H1 (cell line): Measurements from ENCODE around the gene ELAVL2. TPM values are rescaled to one million over a fixed set of nuclear protein-coding genes. Genes with fewer than 3 reads are reported as not detected.

ENCODE experiments used
- CTCF ChIA-PET: fragments of 300-600 bp; sonication (Branson Sonifier 250); formaldehyde crosslinking; loops from one replicate; lab custom pipeline; 2021; ENCODE audit not compliant: partially characterized antibody; lab: Charles Lee
- POLR2A ChIA-PET: fragments of 300-600 bp; sonication (Branson Sonifier 250); formaldehyde crosslinking; loops from one replicate; lab custom pipeline; 2021; ENCODE audit warnings: inconsistent platforms; ENCODE audit not compliant: partially characterized antibody; lab: Charles Lee
- DNase-seq, 2 experiments: peaks; one replicate each; pipeline versions ENCODE4 v3.0.0 to v3.0.0-alpha.2; 2010 to 2022; ENCODE audit warnings: low spot score in 2 of 2, low read depth in 1 of 2, mixed read lengths in 1 of 2
- FAIRE-seq: peaks from 2 replicates; lab custom pipeline; 2011; peaks lifted over from hg19 to GRCh38; lab: Jason Lieb, UNC
- H2AFZ ChIP-seq: 2 replicates; pipeline ENCODE4 v1.8.1; 2012; ENCODE audit warnings: low read length, inconsistent platforms
- H2AK5ac ChIP-seq: 2 replicates; pipeline ENCODE4 v1.6.1; 2013; ENCODE audit warnings: low read depth, low read length
- H2BK120ac ChIP-seq: replicated peaks from 2 replicates; pipeline ENCODE3; 2013; ENCODE audit warnings: low read depth, low read length, inconsistent platforms
- H2BK12ac ChIP-seq: 2 replicates; pipeline ENCODE4 v1.6.1; 2013; ENCODE audit warnings: low read depth, low read length
- H2BK15ac ChIP-seq: 2 replicates; pipeline ENCODE4 v1.6.1; 2013; ENCODE audit warnings: low read length
- H2BK20ac ChIP-seq: 2 replicates; pipeline ENCODE4 v1.6.1; 2013; ENCODE audit warnings: low read length
- H2BK5ac ChIP-seq: 2 replicates; pipeline ENCODE4 v1.6.1; 2013; ENCODE audit warnings: low read depth, low read length
- H3K14ac ChIP-seq: 2 replicates; pipeline ENCODE4 v1.6.1; 2013; ENCODE audit warnings: inconsistent platforms; ENCODE audit not compliant: insufficient read length
- H3K18ac ChIP-seq: 2 replicates; pipeline ENCODE4 v1.6.1; 2013; ENCODE audit warnings: low read length; ENCODE audit errors: extremely low read depth
- H3K23ac ChIP-seq: 2 replicates; pipeline ENCODE4 v1.6.1; 2013; ENCODE audit warnings: inconsistent platforms; ENCODE audit not compliant: insufficient read length
- H3K23me2 ChIP-seq: 2 replicates; pipeline ENCODE4 v1.6.1; 2013; ENCODE audit warnings: low read depth, low read length
- H3K27ac ChIP-seq: 2 replicates; pipeline ENCODE4 v1.6.1; 2011; ENCODE audit warnings: low read depth, low read length, inconsistent platforms
- H3K27me3 ChIP-seq, 4 experiments: replicated peaks in 1 of 4; 1 replicate in 1 of 4; 2 replicates in 3 of 4; pipeline versions ENCODE4 v1.6.1 to v1.8.1; 2011 to 2013; ENCODE audit warnings: low read length in 3 of 4, mild to moderate bottlenecking in 3 of 4, inconsistent platforms in 2 of 4, mixed read lengths in 2 of 4, moderate library complexity in 1 of 4; ENCODE audit not compliant: control insufficient read depth in 3 of 4, insufficient read depth in 3 of 4; ENCODE audit errors: extremely low read depth in 1 of 4
- H3K36me3 ChIP-seq, 4 experiments: 2 replicates each; pipeline versions ENCODE4 v1.6.1 to v1.8.1; 2011 to 2013; ENCODE audit warnings: mild to moderate bottlenecking in 4 of 4, low read length in 3 of 4, moderate library complexity in 2 of 4, control low read depth in 1 of 4, inconsistent platforms in 1 of 4; ENCODE audit not compliant: insufficient read depth in 4 of 4, control insufficient read depth in 2 of 4
- H3K4ac ChIP-seq: replicated peaks from 2 replicates; pipeline ENCODE3; 2013; ENCODE audit warnings: low read length, low read depth, mixed read lengths, inconsistent platforms; ENCODE audit not compliant: insufficient read length
- H3K4me1 ChIP-seq, 4 experiments: replicated peaks in 1 of 4; 1 replicate in 1 of 4; 2 replicates in 3 of 4; pipeline versions ENCODE4 v1.6.1 to v1.8.1; 2011 to 2013; ENCODE audit warnings: low read length in 3 of 4, inconsistent platforms in 2 of 4, mixed read lengths in 1 of 4; ENCODE audit not compliant: insufficient read depth in 4 of 4, control insufficient read depth in 3 of 4
- H3K4me2 ChIP-seq, 2 experiments: 2 replicates each; pipeline versions ENCODE4 v1.6.1 to v1.8.1; 2011 to 2013; ENCODE audit warnings: low read depth in 2 of 2, low read length in 2 of 2, control low read depth in 1 of 2, inconsistent platforms in 1 of 2, mild to moderate bottlenecking in 1 of 2; ENCODE audit not compliant: insufficient read depth in 1 of 2
- H3K4me3 ChIP-seq, 4 experiments: fragments of 200-600, 300-600 bp in 1 of 4; sonication (generic), shearing (Covaris generic), sonication (Bioruptor Twin) in 1 of 4; 2 replicates each; pipeline versions ENCODE4 v1.5.1 to v1.8.1; 2011 to 2016; ENCODE audit warnings: low read length in 4 of 4, low read depth in 3 of 4, control low read depth in 2 of 4, inconsistent platforms in 2 of 4, mild to moderate bottlenecking in 2 of 4, mixed read lengths in 1 of 4, moderate library complexity in 1 of 4; ENCODE audit not compliant: insufficient read depth in 2 of 4; ENCODE audit errors: extremely low read depth in 1 of 4
- H3K56ac ChIP-seq: replicated peaks from 2 replicates; pipeline ENCODE3; 2013; ENCODE audit warnings: low read depth, mild to moderate bottlenecking, mixed read lengths, low read length, inconsistent platforms; ENCODE audit not compliant: insufficient read length
- H3K79me1 ChIP-seq: 2 replicates; pipeline ENCODE4 v1.6.1; 2013; ENCODE audit warnings: low read depth, low read length, control low read depth
- H3K79me2 ChIP-seq, 2 experiments: 2 replicates each; pipeline versions ENCODE4 v1.6.1 to v1.8.1; 2012 to 2013; ENCODE audit warnings: low read length in 2 of 2, mild to moderate bottlenecking in 2 of 2, inconsistent platforms in 1 of 2; ENCODE audit not compliant: insufficient read depth in 2 of 2, control insufficient read depth in 1 of 2
- H3K9ac ChIP-seq, 4 experiments: replicated peaks in 1 of 4; 1 replicate in 1 of 4; 2 replicates in 3 of 4; pipeline versions ENCODE4 v1.6.1 to v1.8.1; 2011 to 2013; ENCODE audit warnings: low read depth in 3 of 4, low read length in 3 of 4, control low read depth in 2 of 4, mild to moderate bottlenecking in 2 of 4, moderate library complexity in 2 of 4, inconsistent platforms in 1 of 4; ENCODE audit errors: extremely low read depth in 1 of 4
- H3K9me3 ChIP-seq, 2 experiments: 2 replicates each; pipeline versions ENCODE4 v1.6.1 to v1.8.1; 2012 to 2013; ENCODE audit warnings: mild to moderate bottlenecking in 2 of 2, moderate library complexity in 2 of 2, control low read depth in 1 of 2, inconsistent platforms in 1 of 2, low read depth in 1 of 2, low read length in 1 of 2, mixed read lengths in 1 of 2; ENCODE audit not compliant: insufficient read depth in 2 of 2
- H4K20me1 ChIP-seq, 2 experiments: replicated peaks in 1 of 2; 2 replicates each; pipeline versions ENCODE3 to v1.8.1; 2011 to 2013; ENCODE audit warnings: inconsistent platforms in 2 of 2, low read length in 2 of 2, mild to moderate bottlenecking in 1 of 2; ENCODE audit not compliant: insufficient read depth in 2 of 2, control insufficient read depth in 1 of 2
- H4K5ac ChIP-seq: 2 replicates; pipeline ENCODE4 v1.6.1; 2013; ENCODE audit warnings: low read length, low read depth, mixed read lengths, inconsistent platforms; ENCODE audit not compliant: insufficient read length
- H4K8ac ChIP-seq: 2 replicates; pipeline ENCODE4 v1.8.0; 2013; ENCODE audit warnings: mild to moderate bottlenecking, moderate library complexity, low read length, inconsistent platforms; ENCODE audit not compliant: insufficient read depth; ENCODE audit errors: extremely low read depth
- H4K91ac ChIP-seq: replicated peaks from 2 replicates; pipeline ENCODE3; 2013; ENCODE audit warnings: low read length, mixed read lengths, inconsistent platforms; ENCODE audit not compliant: insufficient read length
- ATF2 ChIP-seq: IDR thresholded peaks from 2 replicates; pipeline ENCODE4 v1.6.1; 2012; ENCODE audit warnings: low read length, inconsistent platforms
- BACH1 ChIP-seq: IDR thresholded peaks from 2 replicates; pipeline ENCODE4 v1.6.1; 2012; ENCODE audit warnings: low read length, improper control_type of control experiment
- CHD2 ChIP-seq: IDR thresholded peaks from 2 replicates; pipeline ENCODE4 v1.6.1; 2012; ENCODE audit warnings: low read length, improper control_type of control experiment
- CREB1 ChIP-seq: IDR thresholded peaks from 2 replicates; pipeline ENCODE4 v1.6.1; 2012; ENCODE audit warnings: inconsistent platforms
- EZH2 ChIP-seq: fragments of 200-600 bp; sonication (generic); IDR thresholded peaks from 2 replicates; pipeline ENCODE4 v1.7.1; 2012; ENCODE audit warnings: low read depth, mild to moderate bottlenecking, moderate library complexity, low read length, inconsistent platforms; ENCODE audit not compliant: severe bottlenecking
- JUN ChIP-seq: IDR thresholded peaks from 2 replicates; pipeline ENCODE4 v1.6.1; 2011; ENCODE audit warnings: low read depth, mild to moderate bottlenecking, improper control_type of control experiment, low read length
- JUND ChIP-seq: IDR thresholded peaks from 2 replicates; pipeline ENCODE4 v1.6.1; 2011; ENCODE audit warnings: mild to moderate bottlenecking, improper control_type of control experiment, low read length
- NANOG ChIP-seq: IDR thresholded peaks from 2 replicates; pipeline ENCODE4 v1.6.1; 2011; ENCODE audit warnings: low read length, low read depth, mild to moderate bottlenecking, inconsistent platforms; ENCODE audit not compliant: insufficient read depth, poor library complexity, severe bottlenecking
- NRF1 ChIP-seq: IDR thresholded peaks from 2 replicates; pipeline ENCODE4 v1.6.1; 2011; ENCODE audit warnings: mild to moderate bottlenecking, low read depth, low read length, improper control_type of control experiment
- POLR2AphosphoS5 ChIP-seq: IDR thresholded peaks from 2 replicates; pipeline ENCODE4 v1.6.1; 2011; ENCODE audit warnings: low read depth, low read length
- RNF2 ChIP-seq: fragments of 200-900, 300-1000 bp; sonication (generic); IDR thresholded peaks from 2 replicates; pipeline ENCODE4 v1.7.1; 2016; ENCODE audit warnings: borderline replicate concordance, low read depth, mild to moderate bottlenecking, antibody characterized with exemption, low read length; ENCODE audit not compliant: poor library complexity, severe bottlenecking; ENCODE audit errors: missing control alignments
- SP1 ChIP-seq: IDR thresholded peaks from 2 replicates; pipeline ENCODE4 v1.6.1; 2011; ENCODE audit warnings: low read depth, low read length
- SP2 ChIP-seq: IDR thresholded peaks from 2 replicates; pipeline ENCODE4 v1.6.1; 2012; ENCODE audit warnings: mild to moderate bottlenecking, low read length, inconsistent platforms
- YY1 ChIP-seq: IDR thresholded peaks from 2 replicates; pipeline ENCODE4 v1.6.1; 2011; ENCODE audit warnings: low read depth, mild to moderate bottlenecking, low read length
- WGBS, 2 experiments: shearing (Covaris generic) in 1 of 2; methylation state at CpG; one replicate each; pipeline versions ENCODE4 v1.1.6 to v1.1.7; 2013 to 2015; ENCODE audit warnings: low lambda C conversion rate in 2 of 2, mixed read lengths in 2 of 2, inconsistent platforms in 1 of 2, low coverage in 1 of 2, missing lambda C conversion rate in 1 of 2; ENCODE audit not compliant: insufficient replicate concordance in 2 of 2, insufficient coverage in 1 of 2, insufficient read length in 1 of 2; ENCODE audit errors: extremely low coverage in 1 of 2, missing lambda C conversion rate in 1 of 2; 5-methylcytosine and 5-hydroxymethylcytosine counted together
- polyA plus RNA-seq, 7 experiments: library from polyadenylated mRNA; depleted of rRNA in 3 of 7; stranded (reverse) in 5 of 7; unstranded in 2 of 7; fragments of >200 nt in 5 of 7; fragments of 200-250 nt in 2 of 7; gene quantifications; 1 replicate in 5 of 7; 2 replicates in 1 of 7; 4 replicates in 1 of 7; pipeline versions ENCODE4 v1.2.1 to v1.2.3, GENCODE V29; 2011 to 2013; ENCODE audit warnings: missing spikeins in 2 of 7, mixed read lengths in 2 of 7
- total RNA-seq: library from RNA; stranded (reverse); fragmentation: NEBNext Ultra II Directional; extraction: Animal tissue kit (Norgen Biotek cat#: 25700); gene quantifications from 2 replicates; pipeline ENCODE4 v1.2.1, GENCODE V29; 2021

Gene ELAVL2
- total and polyA plus RNA-seq, 2 of the 8 experiments (the other 6 are each of a cell fraction or from before 2014, with no cell fraction given), result 4.9 to 21.9 TPM

DNA sequence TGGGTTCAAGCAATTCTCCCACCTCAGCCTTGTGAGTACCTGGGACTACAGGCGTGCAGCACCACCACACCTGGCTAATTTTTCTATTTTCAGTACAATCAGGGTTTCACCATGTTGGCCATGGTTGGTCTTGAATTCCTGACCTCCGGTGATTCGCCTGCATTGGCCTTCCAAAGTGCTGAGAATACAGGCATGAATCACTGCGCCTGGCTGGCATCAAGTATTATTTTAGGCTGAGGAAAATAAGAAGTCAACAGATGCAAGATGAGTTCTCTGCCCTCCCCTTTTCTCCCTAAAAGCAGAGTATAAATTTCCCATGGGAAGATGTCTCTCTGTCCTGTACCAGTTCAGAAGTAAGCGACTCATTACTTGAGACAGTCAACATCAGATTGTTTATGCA, 71.5 kb downstream of the ELAVL2 start:
- peak overlapping the region; percentile 31; the same call in 1 of the 2 replicates for H4K8ac ChIP-seq
- H3K4me1 ChIP-seq, result peaks cover 0 to 20% (median 2%) of the 10 kb centered on the region in 4 experiments; a peak in 2 of 7 replicates
- H3K36me3 ChIP-seq, result no peaks in the 10 kb centered on the region
- WGBS, 2 experiments, result 91% methylated on average over 5 of the region's 5 CpGs; no CpG with 5 or more reads in 1 of the 2 experiments
- no peak overlapping the region for H4K5ac ChIP-seq
- H2BK15ac ChIP-seq, result no peak overlapping the region
- H2AFZ ChIP-seq, result no peak overlapping the region
- no peaks in the 10 kb centered on the region for H3K27me3 ChIP-seq
- ChIA-PET CTCF (no interaction called here), POLR2A (interaction anchor here (0.7 kb wide), 1 partner anchor 12 kb away, joined by 3 read pairs; no protein-coding TSS in a partner anchor)
- no peak overlapping the region for H3K27ac ChIP-seq
- no peak overlapping the region for H3K4me2 ChIP-seq
- no peaks in the 10 kb centered on the region; the same call in 1 of the 2 replicates for H3K79me1 ChIP-seq
- no peak overlapping the region for H2BK5ac ChIP-seq
- no peak for DNase-seq
- no peaks in the 10 kb centered on the region for H3K9me3 ChIP-seq
- H3K79me2 ChIP-seq, result peaks cover 0 to 90% of the 10 kb centered on the region in 2 experiments; a peak in 3 of 4 replicates
- H2BK120ac ChIP-seq, result no peak overlapping the region
- H3K14ac ChIP-seq, result no peak overlapping the region
- H3K4ac ChIP-seq, result no peak overlapping the region
- H3K23ac ChIP-seq, result no peak overlapping the region
- no peak for FAIRE-seq
- no peak overlapping the region for H3K4me3 ChIP-seq
- H4K20me1 ChIP-seq, result no peaks in the 10 kb centered on the region
- H3K23me2 ChIP-seq, result no peaks in the 10 kb centered on the region
- no peak overlapping the region for H4K91ac ChIP-seq
- H3K9ac ChIP-seq, result no peak overlapping the region
- no peak for TF ChIP-seq POLR2AphosphoS5
- TF ChIP-seq SP1, result no peak
- TF ChIP-seq CHD2, result no peak
- no peak for TF ChIP-seq RNF2
- TF ChIP-seq EZH2, result no peak
- TF ChIP-seq CREB1, result no peak
- TF ChIP-seq NRF1, result no peak
- TF ChIP-seq YY1, result no peak
- no peak for TF ChIP-seq JUN
- TF ChIP-seq SP2, result no peak
- no peak for TF ChIP-seq BACH1
- no peak for TF ChIP-seq ATF2
- TF ChIP-seq JUND, result no peak
- TF ChIP-seq NANOG, result no peak
- H3K56ac ChIP-seq, result no peak overlapping the region
- H2AK5ac ChIP-seq, result no peak overlapping the region
- no peak overlapping the region for H2BK12ac ChIP-seq
- no peak overlapping the region for H2BK20ac ChIP-seq
- no peak overlapping the region for H3K18ac ChIP-seq
